SU-DHL-6 (cell line): ENCODE results near the gene PTPRJ.

Experiments used
- H2AFZ ChIP-seq: fragments of 200-600 bp; sonication (generic); 2 replicates; pipeline ENCODE4 v1.6.1; 2014; ENCODE audit warnings: low read depth, mild to moderate bottlenecking, moderate library complexity, mixed read lengths, antibody characterized with exemption, low read length; ENCODE audit not compliant: severe bottlenecking
- H3F3A ChIP-seq: fragments of 200-600 bp; shearing (Covaris generic); 2 replicates; pipeline ENCODE4 v1.6.0; 2016; ENCODE audit warnings: antibody characterized with exemption, mild to moderate bottlenecking; ENCODE audit not compliant: insufficient read depth
- H3K27ac ChIP-seq: fragments of 200-600 bp; sonication (generic); 2 replicates; pipeline ENCODE4 v1.5.1; 2016; ENCODE audit warnings: low read depth, mild to moderate bottlenecking, low read length, moderate library complexity, mixed read lengths
- H3K27me3 ChIP-seq: fragments of 200-600 bp; sonication (generic), shearing (Covaris generic); 2 replicates; pipeline ENCODE4 v1.6.0; 2014; ENCODE audit warnings: mild to moderate bottlenecking, low read length
- H3K36me3 ChIP-seq: fragments of 200-600 bp; sonication (generic); 2 replicates; pipeline ENCODE4 v1.6.1; 2014; ENCODE audit warnings: mild to moderate bottlenecking, low read length, mixed read lengths
- H3K4me2 ChIP-seq: fragments of 300-600, 200-600 bp; shearing (Covaris generic), sonication (generic); 2 replicates; pipeline ENCODE4 v1.6.0; 2014; ENCODE audit warnings: low read length, low read depth, mild to moderate bottlenecking; ENCODE audit not compliant: poor library complexity, severe bottlenecking
- H3K4me3 ChIP-seq: fragments of 200-600 bp; sonication (generic); 2 replicates; pipeline ENCODE4 v1.5.1; 2014; ENCODE audit warnings: antibody characterized with exemption, low read length, mild to moderate bottlenecking, mixed read lengths; ENCODE audit not compliant: insufficient read depth, poor library complexity, severe bottlenecking
- H3K79me2 ChIP-seq: fragments of 200-600 bp; sonication (generic); 2 replicates; pipeline ENCODE4 v1.6.1; 2014; ENCODE audit warnings: mild to moderate bottlenecking, low read length, moderate library complexity; ENCODE audit not compliant: insufficient read depth
- H3K9ac ChIP-seq: fragments of 200-600 bp; sonication (generic); 2 replicates; pipeline ENCODE4 v1.7.0; 2014; ENCODE audit warnings: mild to moderate bottlenecking, low read length
- H3K9me2 ChIP-seq: fragments of 200-600 bp; sonication (generic); replicated peaks from 2 replicates; pipeline ENCODE4 v1.6.1; 2014; ENCODE audit warnings: low read length; ENCODE audit not compliant: insufficient read depth
- H3K9me3 ChIP-seq: fragments of 200-600 bp; sonication (generic); 2 replicates; pipeline ENCODE4 v1.6.1; 2014; ENCODE audit warnings: low read length, mixed read lengths; ENCODE audit not compliant: insufficient read depth
- H4K20me1 ChIP-seq: fragments of 200-600 bp; sonication (generic); 2 replicates; pipeline ENCODE4 v1.6.1; 2014; ENCODE audit warnings: low read depth, mild to moderate bottlenecking, antibody characterized with exemption, low read length, moderate library complexity, mixed read lengths
- CTCF ChIP-seq: fragments of 200-600 bp; sonication (generic); IDR thresholded peaks from one replicate; pipeline ENCODE4 v1.5.1; 2017; ENCODE audit warnings: antibody characterized with exemption, mild to moderate bottlenecking, low read length, moderate library complexity; ENCODE audit not compliant: insufficient read depth, poor library complexity, severe bottlenecking
- EZH2phosphoT487 ChIP-seq: fragments of 200-600 bp; sonication (generic), shearing (Covaris generic); conservative IDR thresholded peaks from 2 replicates; pipeline ENCODE4 v1.6.1; 2018; ENCODE audit warnings: mild to moderate bottlenecking, antibody characterized with exemption, low read length, moderate library complexity, mixed read lengths

The PTPRJ gene

GRCh38 chr11:48037709-48038468 is 57.5 kb downstream of the PTPRJ start:
- H3K27me3 ChIP-seq = peaks cover 2% of the 10 kb centered on the region; the same call in 1 of the 2 replicates
- no peaks in the 10 kb centered on the region for H4K20me1 ChIP-seq
- no peak overlapping the region for H3K4me3 ChIP-seq
- no peak overlapping the region for H3K9ac ChIP-seq
- H3K4me2 ChIP-seq = no peak overlapping the region
- no peaks in the 10 kb centered on the region for H3K9me3 ChIP-seq
- no peaks in the 10 kb centered on the region for H3K79me2 ChIP-seq
- no peak for TF ChIP-seq EZH2phosphoT487
- no peak for TF ChIP-seq CTCF
- no peaks in the 10 kb centered on the region for H3K9me2 ChIP-seq
- no peak overlapping the region for H3K27ac ChIP-seq
- H3F3A ChIP-seq = no peaks in the 10 kb centered on the region
- no peaks in the 10 kb centered on the region for H3K36me3 ChIP-seq
- H2AFZ ChIP-seq = no peak overlapping the region

- Histone ChIP-seq H3K27me3 (peaks cover 2% of the 10 kb centered on the region; the same call in 1 of the 2 replicates), H4K20me1 (no peaks in the 10 kb centered on the region), H3K9me3 (no peaks in the 10 kb centered on the region), H3K79me2 (no peaks in the 10 kb centered on the region), H3F3A (0 out of 2 replicates have a peak, but pooled peaks cover 3% of the 10 kb centered on the region), H3K9ac (no peak overlapping the region), H2AFZ (no peak overlapping the region), H3K9me2 (no peaks in the 10 kb centered on the region), H3K27ac (no peak overlapping the region), H3K4me3 (no peak overlapping the region), H3K36me3 (no peaks in the 10 kb centered on the region), H3K4me2 (no peak overlapping the region)
- TF ChIP-seq EZH2phosphoT487 (no peak), CTCF (no peak)
Measured at GRCh38 chr11:48040830-48041444, 60.6 kb downstream of the PTPRJ start.

GRCh38 chr11:48041877-48042695 is 61.7 kb downstream of the PTPRJ start:
- H3K9me2 ChIP-seq = no peaks in the 10 kb centered on the region
- no peaks in the 10 kb centered on the region for H3K79me2 ChIP-seq
- TF ChIP-seq CTCF = no peak
- TF ChIP-seq EZH2phosphoT487 = no peak
- no peak overlapping the region for H3K9ac ChIP-seq
- H4K20me1 ChIP-seq = no peaks in the 10 kb centered on the region
- H3K4me2 ChIP-seq = no peak overlapping the region
- no peak overlapping the region for H3K27ac ChIP-seq
- 0 out of 2 replicates have a peak, but pooled peaks cover 3% of the 10 kb centered on the region for H3F3A ChIP-seq
- no peaks in the 10 kb centered on the region for H3K9me3 ChIP-seq
- no peaks in the 10 kb centered on the region for H3K27me3 ChIP-seq
- H3K4me3 ChIP-seq = no peak overlapping the region
- H2AFZ ChIP-seq = no peak overlapping the region
- H3K36me3 ChIP-seq = no peaks in the 10 kb centered on the region
